ENCODE measurements around the gene COL6A2.

GRCh38 chr21:46160907-46161632, 63.2 kb downstream of the COL6A2 start:
- no peak for TF ChIP-seq CTCF (conservative IDR thresholded peaks at IDR 0.05; ENCODE audit: low read depth, low read length)
- no peak for TF ChIP-seq EZH2 (IDR thresholded peaks at IDR 0.05; ENCODE audit: borderline replicate concordance, low read depth, low read length, poor library complexity, severe bottlenecking)
